CD4-positive, alpha-beta T cell treated with Interleukin-15 for 4 hours (primary cell): ENCODE data around the gene TAB2.

Experiments
- DNase-seq: peaks from one replicate; pipeline ENCODE4 v3.0.0-alpha.2; 2020; ENCODE audit warnings: low spot score

Gene TAB2

GRCh38 chr6:149371154-149371553, 53.6 kb downstream of the TAB2 start:
- no peak for DNase-seq

GRCh38 chr6:149372062-149372461, 54.5 kb downstream of the TAB2 start:
- DNase-seq, result no peak

- DNase-seq, result no peak
Observed at GRCh38 chr6:149373511-149373910, 56.0 kb downstream of the TAB2 start.

GRCh38 chr6:149379977-149380376, 62.5 kb downstream of the TAB2 start:
- DNase-seq, result no peak

GRCh38 chr6:149380523-149380922, 63.0 kb downstream of the TAB2 start:
- DNase-seq, result no peak

- DNase-seq, result no peak
Observed at GRCh38 chr6:149383371-149383770, 65.9 kb downstream of the TAB2 start.

- no peak for DNase-seq
Observed at GRCh38 chr6:149384464-149384863, 67.0 kb downstream of the TAB2 start.

- no peak for DNase-seq
Observed at GRCh38 chr6:149385998-149386646, 68.6 kb downstream of the TAB2 start.

GRCh38 chr6:149387779-149388512, 70.4 kb downstream of the TAB2 start:
- no peak for DNase-seq

- DNase-seq, result no peak
Observed at GRCh38 chr6:149389509-149390297, 72.2 kb downstream of the TAB2 start.

GRCh38 chr6:149392093-149392492, 74.6 kb downstream of the TAB2 start:
- DNase-seq, result no peak

GRCh38 chr6:149392535-149392934, 75.0 kb downstream of the TAB2 start:
- no peak for DNase-seq

GRCh38 chr6:149393002-149393679, 75.6 kb downstream of the TAB2 start:
- DNase-seq, result peak; percentile 42

- no peak for DNase-seq
Observed at GRCh38 chr6:149395185-149395584, 77.7 kb downstream of the TAB2 start.

GRCh38 chr6:149397384-149397783, 79.9 kb downstream of the TAB2 start:
- DNase-seq, result no peak

GRCh38 chr6:149400050-149400449, 82.5 kb downstream of the TAB2 start, which contains the start of gene SUMO4:
TSS of gene SUMO4 (plus strand) at chr6:149400262. CDS start at chr6:149400392, 130 bp downstream.
- no peak for DNase-seq

- no peak for DNase-seq
Observed at GRCh38 chr6:149403534-149403933, 86.0 kb downstream of the TAB2 start.

- no peak for DNase-seq
Observed at GRCh38 chr6:149405823-149406765, 88.6 kb downstream of the TAB2 start.

GRCh38 chr6:149409617-149410016, 92.1 kb downstream of the TAB2 start:
- DNase-seq, result no peak

GRCh38 chr6:149410557-149410956, 93.0 kb downstream of the TAB2 start:
- DNase-seq, result no peak

- DNase-seq, result no peak
Observed at GRCh38 chr6:149414009-149414408, 96.5 kb downstream of the TAB2 start.
